Measurements from ENCODE around the gene ROBO1.
"Not testable (repeated sequence)": the region's sequence is repeated elsewhere in the genome, so short reads cannot be mapped to it uniquely, and the experiment has no call there.

ROBO1 gene

GRCh38 chr3:78765671-78766485, 1001.9 kb downstream of the ROBO1 start:
- DNase-seq, result peak; percentile 90

DNA sequence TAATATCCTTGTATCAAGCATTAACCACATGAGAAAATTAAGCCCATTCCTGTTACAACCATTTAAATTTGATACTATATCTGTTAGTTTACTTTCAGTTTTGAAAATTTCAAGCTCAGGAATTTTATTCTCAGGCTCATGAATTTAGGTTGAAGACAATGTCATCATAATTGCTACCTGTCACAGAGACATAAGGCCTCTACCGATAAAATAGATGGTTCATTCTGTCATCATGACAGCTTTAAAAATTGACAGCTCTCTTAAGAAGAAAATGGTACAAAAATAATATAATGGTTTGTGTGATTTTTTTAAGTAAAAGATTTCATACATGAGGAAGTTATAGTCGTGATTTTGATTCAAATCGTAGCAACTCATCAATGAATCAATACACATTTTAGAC, 1003.2 kb downstream of the ROBO1 start:
- DNase-seq, result peak; percentile 62

- no peak for DNase-seq
These were observed 1005.7 kb downstream of the ROBO1 start for GRCh38 chr3:78762121-78762520.

GRCh38 chr3:78761126-78761525, 1006.7 kb downstream of the ROBO1 start:
- no peak for DNase-seq

GRCh38 chr3:78757731-78758130, 1010.1 kb downstream of the ROBO1 start:
- peak; percentile 56 for DNase-seq

DNA sequence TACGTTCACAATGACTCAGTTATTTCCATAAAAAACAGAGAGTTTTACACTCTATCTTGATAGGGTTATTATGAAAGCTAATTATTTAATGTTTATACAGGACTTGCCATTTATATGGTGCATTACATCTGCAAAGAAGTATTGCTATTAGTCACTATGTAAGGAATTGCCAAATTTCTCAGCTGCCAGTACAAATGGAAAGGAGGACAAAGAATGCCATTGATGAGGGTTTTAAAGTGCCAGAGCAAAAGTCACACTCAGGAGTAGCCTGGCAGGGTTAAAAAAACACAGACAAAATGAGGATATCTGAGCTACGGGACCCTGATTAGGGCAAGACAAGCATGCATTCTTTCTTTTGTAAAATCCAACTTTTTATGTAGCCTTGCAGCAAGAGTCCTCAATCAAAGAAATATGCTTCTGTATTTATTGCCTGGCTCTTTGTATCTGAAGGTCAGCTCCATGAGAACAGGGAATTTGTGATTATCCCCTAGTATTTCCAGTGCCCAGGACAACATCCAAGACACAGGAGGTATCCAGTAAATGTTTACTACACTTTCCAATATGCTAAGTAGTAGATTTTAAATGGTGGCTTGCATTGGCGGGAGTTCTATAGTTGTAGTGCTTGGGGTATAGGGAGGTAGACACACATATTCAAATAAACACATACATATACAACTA, 1013.6 kb downstream of the ROBO1 start:
- DNase-seq, result peak; percentile 14

- DNase-seq, result no peak
These were observed 1016.5 kb downstream of the ROBO1 start for GRCh38 chr3:78751266-78751665.

DNA sequence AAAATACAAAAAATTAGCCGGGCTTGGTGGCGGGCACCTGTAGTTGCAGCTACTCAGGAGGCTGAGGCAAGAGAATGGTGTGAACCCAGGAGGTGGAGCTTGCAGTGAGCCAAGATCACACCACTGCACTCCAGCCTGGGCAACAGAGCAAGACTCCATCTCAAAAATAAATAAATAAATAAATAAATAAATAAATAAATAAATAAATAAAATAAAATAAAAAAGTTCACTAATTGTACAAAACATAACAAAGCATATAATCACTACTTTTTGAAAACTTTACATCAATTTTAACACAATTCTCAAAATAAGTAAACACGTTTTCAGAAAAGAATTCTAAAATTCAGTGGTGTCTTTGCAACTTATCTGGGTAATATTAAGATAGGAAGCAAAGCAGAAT, 1017.5 kb downstream of the ROBO1 start:
- DNase-seq, result not testable (repeated sequence)

GRCh38 chr3:78749056-78749455, 1018.7 kb downstream of the ROBO1 start:
- no peak for DNase-seq

DNA sequence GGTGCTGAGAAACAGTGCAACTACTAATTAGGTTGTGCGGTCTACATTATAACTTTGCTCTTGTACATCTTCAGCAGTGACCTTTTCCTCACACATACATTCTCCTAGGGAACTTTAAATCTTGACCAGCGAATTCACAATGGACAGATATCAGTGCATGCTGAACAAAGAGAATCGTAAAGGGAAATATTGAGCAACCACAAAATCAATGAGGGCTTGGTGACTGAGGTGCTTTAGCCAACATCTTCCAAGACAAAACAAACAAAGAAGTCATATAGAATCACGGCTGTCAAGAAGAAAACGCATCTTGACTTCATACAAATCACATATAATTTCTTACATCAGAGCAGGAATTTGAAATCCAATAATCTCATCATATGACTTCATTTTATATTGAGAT, 1022.0 kb downstream of the ROBO1 start:
- no peak for DNase-seq

DNA sequence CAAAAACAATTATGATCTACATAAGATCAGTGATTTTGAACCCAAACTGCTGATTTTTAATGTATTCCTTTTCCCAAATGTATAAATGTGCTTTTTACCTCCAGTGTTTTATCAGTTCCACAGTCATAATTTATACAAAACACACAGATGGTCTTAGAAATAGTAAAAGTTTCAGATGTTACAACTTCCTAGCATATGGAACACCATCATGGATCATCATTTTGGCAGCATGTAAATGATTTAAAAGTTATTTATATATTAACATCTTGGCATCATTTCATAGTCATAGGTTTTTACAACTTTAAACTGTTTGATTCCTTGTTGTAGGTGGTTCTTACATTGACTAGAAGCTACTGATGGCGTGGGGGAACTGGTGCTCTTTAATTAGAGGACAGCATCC, 1025.3 kb downstream of the ROBO1 start:
- no peak for DNase-seq

- no peak for DNase-seq
These were observed 1025.8 kb downstream of the ROBO1 start for GRCh38 chr3:78742041-78742440.

GRCh38 chr3:78741066-78741645, 1026.6 kb downstream of the ROBO1 start:
- DNase-seq, result no peak

DNA sequence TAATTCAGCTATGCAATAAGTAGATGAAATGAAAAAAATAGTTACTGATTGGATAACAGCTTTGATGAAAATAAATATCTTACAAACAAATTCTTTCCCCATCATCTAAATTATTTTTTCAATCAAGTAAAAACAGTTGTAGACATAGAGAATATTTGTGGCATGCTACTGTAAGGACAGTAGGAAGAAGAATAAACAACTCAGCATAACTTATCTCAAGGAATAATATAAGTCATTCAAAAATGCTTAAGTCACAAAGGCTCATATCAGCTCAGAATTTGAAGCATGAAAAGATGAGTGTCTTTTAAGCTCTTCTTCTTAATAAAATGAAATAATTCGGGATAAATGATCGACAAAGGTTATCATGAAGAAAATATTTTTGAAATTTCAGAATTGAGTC, 1029.0 kb downstream of the ROBO1 start:
- DNase-seq, result no peak

- peak; percentile 94 for DNase-seq
These were observed 1029.8 kb downstream of the ROBO1 start for GRCh38 chr3:78737988-78738387.

- DNase-seq, result peak; percentile 33
These were observed 1030.9 kb downstream of the ROBO1 start for GRCh38 chr3:78736863-78737262.

GRCh38 chr3:78734048-78734637, 1033.7 kb downstream of the ROBO1 start:
- peak; percentile 85 for DNase-seq

DNA sequence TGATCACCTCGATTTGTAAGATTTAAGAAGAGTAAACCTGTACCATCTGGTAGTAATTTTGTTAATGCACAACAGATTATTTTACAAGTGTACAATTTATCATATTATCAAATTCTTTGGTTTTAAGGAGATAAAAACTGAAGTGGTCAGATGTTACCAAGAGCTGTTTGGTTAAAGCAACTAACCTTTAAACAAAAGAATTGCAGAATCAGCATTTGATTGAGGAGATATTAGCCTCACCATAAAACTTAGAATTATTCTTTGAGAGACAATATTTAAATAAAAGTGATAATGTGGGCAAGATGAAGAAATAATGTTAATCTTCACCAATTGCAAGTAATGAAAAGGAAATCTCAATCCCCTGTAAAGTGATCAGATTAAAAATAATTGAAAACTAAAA, 1034.9 kb downstream of the ROBO1 start:
- DNase-seq, result peak; percentile 56

- peak; percentile 56 for DNase-seq
These were observed 1035.3 kb downstream of the ROBO1 start for GRCh38 chr3:78732471-78732870.

- DNase-seq, result peak; percentile 21
These were observed 1037.9 kb downstream of the ROBO1 start for GRCh38 chr3:78729946-78730345.

GRCh38 chr3:78728406-78729145, 1039.2 kb downstream of the ROBO1 start:
- DNase-seq, result peak; percentile 98

DNA sequence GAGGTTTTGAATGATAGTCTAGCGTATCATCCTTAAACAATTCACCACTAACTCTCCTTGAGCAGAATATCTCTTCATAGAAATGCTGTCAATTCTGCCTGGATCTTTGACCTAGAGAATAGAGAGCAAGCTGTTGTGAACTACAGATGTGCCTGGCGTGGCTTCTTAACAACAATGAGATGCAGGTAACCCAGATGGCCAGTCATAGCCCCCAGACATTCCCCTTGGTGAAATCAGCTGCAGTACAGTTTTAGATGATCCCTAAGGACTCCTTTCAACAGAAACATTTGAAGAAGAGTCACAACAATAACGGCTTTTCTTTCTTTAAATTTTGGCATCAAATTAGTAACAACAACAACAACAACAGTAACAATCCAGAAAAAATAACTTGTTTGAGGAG, 1041.3 kb downstream of the ROBO1 start:
- DNase-seq, result peak; percentile 94

GRCh38 chr3:78725703-78726246, 1042.0 kb downstream of the ROBO1 start:
- DNase-seq, result peak; percentile 81
